NCI-H2227 treated with DMSO at 0.1 percent for 48 hours (cell line): ENCODE measurements around the gene TCF7L2.
A peak's percentile ranks its signal among the peaks of the same experiment; 100 is the strongest.

Source experiments
- DNase-seq: peaks from one replicate; lab custom pipeline; 2025; lab: John Stamatoyannopoulos, UW

Gene TCF7L2

GRCh38 chr10:113125612-113126011, 175.6 kb downstream of the TCF7L2 start:
- DNase-seq, result no peak

- DNase-seq, result peak; percentile 33
These were observed 176.5 kb downstream of the TCF7L2 start for GRCh38 chr10:113126229-113127201.

DNA sequence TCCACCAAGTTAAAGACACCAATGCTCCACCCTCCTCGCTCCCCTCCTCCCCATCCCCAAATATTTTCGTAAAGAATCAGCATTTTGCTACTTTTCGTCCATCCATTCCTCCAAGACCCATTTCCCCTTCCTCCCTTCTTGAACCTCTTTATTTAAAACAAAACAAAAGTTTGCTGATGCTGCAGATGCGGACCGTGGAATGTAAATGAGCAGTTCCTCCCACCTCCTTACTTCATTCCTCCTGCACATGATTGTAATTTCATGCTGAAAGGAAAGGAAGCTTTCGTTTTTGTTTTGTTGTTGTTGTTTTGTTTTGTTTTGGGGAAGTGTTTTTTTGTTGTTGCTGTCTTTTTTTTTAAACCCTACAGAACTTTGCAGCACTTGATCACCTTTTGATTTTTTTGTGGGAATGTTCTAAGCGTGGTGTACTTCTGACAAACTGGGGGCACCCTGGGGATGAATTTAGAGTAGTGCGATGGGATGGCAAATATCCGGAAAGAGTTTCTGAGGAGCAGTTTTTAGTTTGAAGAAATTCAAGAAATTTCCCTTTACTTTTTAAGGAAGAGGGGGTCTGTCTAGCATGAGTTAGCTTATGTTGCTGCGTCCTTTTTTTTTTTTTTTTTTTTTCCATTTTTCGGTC, 177.3 kb downstream of the TCF7L2 start:
- DNase-seq, result no peak

DNA sequence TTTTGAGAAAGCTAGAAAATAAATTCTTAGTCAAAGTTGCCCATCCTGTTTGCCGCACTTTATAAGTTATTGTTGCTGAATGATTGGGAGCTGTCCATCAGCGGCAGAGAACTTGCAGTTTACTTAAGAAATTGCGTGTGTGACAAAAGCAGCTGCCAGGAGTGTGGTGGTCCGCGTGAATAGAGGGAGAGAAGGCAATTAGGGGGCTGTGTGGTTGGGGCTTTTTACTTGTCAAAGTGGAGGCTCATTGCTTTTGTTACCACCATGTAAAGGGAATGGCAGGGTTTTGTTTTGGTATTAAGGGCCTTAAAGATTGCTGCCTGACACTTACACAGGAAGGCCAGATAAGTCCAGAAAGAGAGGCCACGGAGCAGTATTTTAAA, 177.8 kb downstream of the TCF7L2 start:
- no peak for DNase-seq

DNA sequence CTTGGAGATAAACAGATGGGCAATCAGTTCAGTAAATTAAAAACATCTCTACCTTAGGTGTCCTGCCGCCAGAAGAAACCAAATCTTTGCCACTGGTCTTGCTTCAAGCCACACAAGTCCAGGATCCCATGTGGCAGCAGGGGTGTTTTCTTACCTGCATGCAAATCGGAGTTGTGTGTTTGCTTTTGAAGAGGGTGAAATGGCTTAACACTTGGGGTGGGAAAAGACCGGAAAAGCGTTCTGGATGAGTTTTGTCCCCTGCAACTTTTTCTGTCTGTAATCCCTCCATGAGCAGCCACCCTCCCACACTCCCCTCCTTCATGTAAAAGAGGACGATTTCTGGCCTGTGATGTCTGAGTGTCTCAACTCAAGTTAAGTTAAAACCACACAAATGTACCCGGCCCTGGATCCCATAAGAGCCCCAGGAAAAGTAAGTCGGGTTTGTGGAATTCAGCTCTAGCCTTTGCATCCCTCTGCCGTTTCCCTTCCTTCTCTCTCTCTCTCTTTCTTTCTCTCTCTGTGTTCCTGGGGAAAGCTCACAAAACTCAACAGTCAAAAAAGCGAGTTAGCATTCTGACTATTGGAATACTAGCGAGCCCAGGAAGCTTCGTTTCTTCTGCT, 178.5 kb downstream of the TCF7L2 start:
- DNase-seq, result no peak

GRCh38 chr10:113129117-113129516, 179.1 kb downstream of the TCF7L2 start:
- no peak for DNase-seq

GRCh38 chr10:113130014-113130641, 180.1 kb downstream of the TCF7L2 start:
- DNase-seq, result no peak

GRCh38 chr10:113131613-113132261, 181.7 kb downstream of the TCF7L2 start:
- DNase-seq, result no peak

GRCh38 chr10:113132591-113133121, 182.6 kb downstream of the TCF7L2 start:
- no peak for DNase-seq

DNA sequence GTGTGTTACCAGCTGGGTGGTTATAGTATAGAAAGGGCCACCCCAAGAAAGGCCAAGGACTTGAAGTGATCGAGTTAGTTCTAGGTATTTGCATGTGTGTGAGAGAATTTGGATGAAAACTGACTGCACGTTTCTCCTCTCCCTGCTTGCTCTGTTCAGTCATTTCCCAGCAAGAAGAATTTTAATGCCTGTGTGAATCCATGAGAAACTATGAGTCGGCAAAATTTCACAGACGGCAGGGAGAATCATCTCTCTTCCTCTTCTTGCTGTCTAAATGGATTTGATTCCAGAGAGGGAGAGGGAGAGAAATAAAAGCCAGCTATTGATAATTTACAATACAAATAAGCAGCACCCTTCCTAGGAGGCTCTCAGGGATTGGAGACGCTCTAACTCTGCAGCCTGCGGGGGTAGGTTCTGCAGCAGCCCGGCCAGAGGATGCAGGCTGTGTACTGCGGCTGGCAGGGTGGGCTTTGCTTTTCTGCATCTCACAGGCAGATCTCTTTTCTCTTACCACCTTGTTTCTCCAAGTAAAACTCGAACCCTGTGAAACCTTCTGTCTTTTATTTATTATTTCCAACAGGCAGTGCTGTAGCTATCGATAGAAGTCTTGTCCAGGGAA, 183.6 kb downstream of the TCF7L2 start:
- DNase-seq, result no peak

- DNase-seq, result no peak
These were observed 185.0 kb downstream of the TCF7L2 start for GRCh38 chr10:113135025-113135424.

- DNase-seq, result no peak
These were observed 188.1 kb downstream of the TCF7L2 start for GRCh38 chr10:113137941-113138685.

GRCh38 chr10:113138937-113139585, 189.0 kb downstream of the TCF7L2 start:
- DNase-seq, result no peak

GRCh38 chr10:113139699-113140098, 189.7 kb downstream of the TCF7L2 start:
- DNase-seq, result no peak

DNA sequence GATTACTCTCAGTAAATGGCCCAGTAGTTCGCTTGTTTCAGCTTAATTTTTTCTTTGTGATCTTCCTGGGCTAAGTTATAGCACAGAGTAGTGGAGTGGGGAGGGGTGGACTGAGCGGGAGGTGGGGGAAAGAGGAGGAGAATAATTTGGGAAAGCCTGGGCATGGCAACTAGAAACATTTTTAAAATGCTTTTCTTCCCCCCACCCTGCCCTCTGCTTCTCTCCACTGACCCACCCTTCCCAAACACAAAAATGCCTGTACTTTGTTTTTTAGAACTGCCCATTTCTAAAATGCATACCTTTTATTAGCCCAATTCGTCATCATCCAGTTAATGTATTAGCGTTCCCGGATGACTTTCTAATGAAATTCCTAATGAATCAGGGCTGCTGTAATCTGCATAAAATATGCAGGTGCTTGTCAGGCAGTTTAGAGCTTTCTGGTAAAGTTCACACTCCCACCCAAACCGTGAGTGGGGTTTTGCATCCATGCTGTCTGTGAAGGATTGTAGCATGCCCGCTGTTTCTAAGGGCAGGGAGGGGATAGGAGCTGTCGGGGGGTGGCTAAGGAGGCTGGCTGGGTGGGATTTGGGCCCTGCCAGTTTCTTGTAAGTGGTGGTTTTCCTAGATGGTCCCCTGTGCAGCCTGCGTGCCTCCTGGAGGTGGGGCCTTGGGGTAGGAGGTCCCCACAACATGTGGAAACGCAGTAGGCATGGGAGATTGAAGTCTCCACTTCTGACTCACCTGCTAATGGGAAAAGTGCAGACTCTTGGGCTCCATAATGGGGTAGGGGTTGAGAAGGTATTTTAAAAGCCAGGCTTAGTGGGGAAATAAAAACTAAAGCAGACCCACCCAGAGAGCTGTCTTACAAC, 190.3 kb downstream of the TCF7L2 start:
- no peak for DNase-seq

GRCh38 chr10:113142601-113143362, 192.7 kb downstream of the TCF7L2 start:
- DNase-seq, result peak; percentile 25

GRCh38 chr10:113144576-113144975, 194.5 kb downstream of the TCF7L2 start:
- DNase-seq, result no peak
